ENCODE data around the gene CCDC146. TPM values are rescaled to one million over a fixed set of nuclear protein-coding genes. Genes with fewer than 3 reads are reported as not detected.
"Not testable (repeated sequence)": the region's sequence is repeated elsewhere in the genome, so short reads cannot be mapped to it uniquely, and the experiment has no call there.

The CCDC146 gene
- total RNA-seq, 1 experiment from 2014 or later = 0.42 TPM

GRCh38 chr7:77327067-77327931 lies 204.9 kb downstream of the CCDC146 start:
- DNase-seq (ENCODE audit: low read depth) = peak; percentile 73

GRCh38 chr7:77327932-77328628 lies 205.7 kb downstream of the CCDC146 start:
- peak; percentile 70 for DNase-seq (ENCODE audit: low read depth)

GRCh38 chr7:77328669-77329068 lies 206.3 kb downstream of the CCDC146 start:
- DNase-seq (ENCODE audit: low read depth) = peak; percentile 62

GRCh38 chr7:77329466-77330168 lies 207.2 kb downstream of the CCDC146 start:
- no peak for DNase-seq (ENCODE audit: low read depth)

- DNase-seq (ENCODE audit: low read depth) = peak; percentile 84
Measured at GRCh38 chr7:77330169-77330882, 207.9 kb downstream of the CCDC146 start.

GRCh38 chr7:77331938-77332695 lies 209.7 kb downstream of the CCDC146 start:
- DNase-seq (ENCODE audit: low read depth) = peak; percentile 91

GRCh38 chr7:77334039-77334438 lies 211.6 kb downstream of the CCDC146 start:
- not testable (repeated sequence) for DNase-seq (ENCODE audit: low read depth)

GRCh38 chr7:77335581-77335980 lies 213.2 kb downstream of the CCDC146 start:
- no peak for DNase-seq (ENCODE audit: low read depth)

- no peak for DNase-seq (ENCODE audit: low read depth)
Measured at GRCh38 chr7:77337456-77337990, 215.1 kb downstream of the CCDC146 start.

GRCh38 chr7:77338260-77338659 lies 215.8 kb downstream of the CCDC146 start:
- no peak for DNase-seq (ENCODE audit: low read depth)

- DNase-seq (ENCODE audit: low read depth) = no peak
Measured at GRCh38 chr7:77338883-77339629, 216.6 kb downstream of the CCDC146 start.

GRCh38 chr7:77339726-77340125 lies 217.3 kb downstream of the CCDC146 start:
- no peak for DNase-seq (ENCODE audit: low read depth)

Other genes starting within 250 kb of the CCDC146 start
- not detected in 2 replicates for gene SPDYE17, start 90.3 kb upstream of the CCDC146 start, total RNA-seq (2014; rRNA removed; shearing (Covaris generic))
- not detected in 2 replicates for gene SPDYE18, start 60.1 kb upstream of the CCDC146 start, total RNA-seq (2014; rRNA removed; shearing (Covaris generic))
- not detected in 2 replicates for gene FGL2, start 77.2 kb downstream of the CCDC146 start, total RNA-seq (2014; rRNA removed; shearing (Covaris generic))